Ramos (cell line): ENCODE results near the gene SIM2.

ENCODE experiments used
- in situ Hi-C: fragments of 300-500 bp; cut with MboI; formaldehyde crosslinking; loops from one replicate; pipeline ENCODE4 v1.14.3; 2022; ENCODE audit warnings: low sequenced_read_pairs; ENCODE audit not compliant: unreplicated experiment

The SIM2 gene

GRCh38 chr21:36732761-36733160 lies 33.8 kb downstream of the SIM2 start:
- in situ Hi-C loops = no loop called here

- in situ Hi-C loops = no loop called here
These were observed 34.9 kb downstream of the SIM2 start for GRCh38 chr21:36733857-36734256.

DNA sequence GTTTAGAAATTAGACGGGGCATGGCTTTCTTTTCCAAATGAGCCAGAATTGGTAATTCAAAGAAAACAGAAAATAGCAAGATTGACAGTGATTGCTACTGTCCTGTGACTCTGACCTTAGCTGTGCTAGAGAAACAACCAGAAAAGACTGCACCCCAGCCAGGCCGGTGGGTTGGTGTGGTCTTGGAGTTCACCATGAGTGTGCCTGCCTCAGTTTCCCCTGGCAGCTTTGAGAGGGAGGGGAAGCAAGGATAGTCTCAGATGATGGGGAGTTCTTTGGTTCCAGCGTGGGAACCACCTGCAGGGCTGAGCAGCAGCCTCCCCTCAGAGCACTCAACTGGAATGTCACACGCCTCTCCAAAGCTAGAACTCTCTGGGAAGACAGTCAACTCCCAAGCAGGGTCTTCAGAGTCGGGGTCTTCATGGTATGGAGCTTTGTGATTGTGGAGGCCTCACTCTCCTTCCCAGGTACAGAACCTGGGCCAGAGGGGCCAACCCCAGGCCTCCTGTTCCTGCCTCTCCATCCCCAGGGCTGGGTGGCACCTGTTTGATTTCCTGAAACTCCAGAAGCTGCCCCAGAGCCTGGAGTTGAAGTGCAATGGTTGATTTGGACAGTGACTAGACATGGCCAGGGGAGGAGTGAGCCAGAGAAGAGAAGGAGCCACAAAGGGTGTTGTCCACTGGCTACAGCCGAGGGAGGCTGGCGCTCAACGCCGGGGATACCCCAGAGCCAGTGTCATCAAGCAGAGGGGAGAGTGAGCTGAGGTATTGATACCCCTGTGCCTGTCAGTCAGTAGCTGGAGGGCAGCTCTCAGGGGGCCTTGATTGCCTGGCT lies 35.7 kb downstream of the SIM2 start:
- in situ Hi-C loops = no loop called here

- in situ Hi-C loops = no loop called here
These were observed 36.2 kb downstream of the SIM2 start for GRCh38 chr21:36735201-36735515.

DNA sequence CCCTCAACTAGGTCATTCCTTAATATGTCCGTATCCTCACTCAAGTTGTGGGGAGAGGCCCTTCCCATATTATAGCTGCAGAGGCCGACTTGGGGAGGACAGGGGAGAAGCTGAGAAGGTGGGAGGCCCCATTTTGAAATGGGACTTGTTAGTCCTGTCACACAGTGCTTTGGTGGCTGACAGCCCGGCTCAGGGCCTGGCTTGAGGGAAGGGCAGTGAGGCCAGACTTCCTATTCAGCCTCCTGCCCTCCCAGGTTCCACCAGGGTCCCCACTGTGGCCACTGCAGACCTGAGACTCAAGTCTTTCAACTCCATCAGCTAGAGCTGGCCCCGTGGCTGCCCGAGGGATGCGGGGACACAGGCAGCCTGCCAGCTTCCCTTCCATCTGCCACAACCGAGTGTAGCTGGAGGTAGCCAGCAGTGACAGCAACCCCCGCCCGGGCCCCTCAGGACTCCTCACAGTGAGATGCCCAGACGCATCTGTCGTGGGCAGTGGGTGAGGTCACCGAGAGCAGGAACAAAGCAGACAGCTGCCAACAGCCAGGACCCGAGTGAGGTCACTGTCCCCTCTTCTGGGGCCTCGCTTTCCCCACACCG lies 36.9 kb downstream of the SIM2 start:
- in situ Hi-C loops = no loop called here

- in situ Hi-C loops = no loop called here
These were observed 39.7 kb downstream of the SIM2 start for GRCh38 chr21:36738489-36739126.

DNA sequence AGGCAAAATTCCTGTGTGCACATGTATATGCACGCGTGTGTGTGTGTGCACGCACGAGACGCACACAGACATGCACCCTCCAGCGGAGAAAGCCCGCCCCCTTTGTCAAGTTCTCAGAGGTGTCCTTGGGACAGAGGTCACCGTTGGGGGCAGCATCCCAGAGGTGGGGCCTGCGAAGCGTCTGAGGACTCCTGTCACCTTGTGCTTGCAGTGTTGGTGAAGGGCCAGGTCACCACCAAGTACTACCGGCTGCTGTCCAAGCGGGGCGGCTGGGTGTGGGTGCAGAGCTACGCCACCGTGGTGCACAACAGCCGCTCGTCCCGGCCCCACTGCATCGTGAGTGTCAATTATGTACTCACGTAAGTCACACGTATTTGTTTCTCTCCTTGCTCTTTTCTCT lies 42.6 kb downstream of the SIM2 start:
- in situ Hi-C loops = no loop called here

- in situ Hi-C loops = no loop called here
These were observed 44.1 kb downstream of the SIM2 start for GRCh38 chr21:36743008-36743407.

DNA sequence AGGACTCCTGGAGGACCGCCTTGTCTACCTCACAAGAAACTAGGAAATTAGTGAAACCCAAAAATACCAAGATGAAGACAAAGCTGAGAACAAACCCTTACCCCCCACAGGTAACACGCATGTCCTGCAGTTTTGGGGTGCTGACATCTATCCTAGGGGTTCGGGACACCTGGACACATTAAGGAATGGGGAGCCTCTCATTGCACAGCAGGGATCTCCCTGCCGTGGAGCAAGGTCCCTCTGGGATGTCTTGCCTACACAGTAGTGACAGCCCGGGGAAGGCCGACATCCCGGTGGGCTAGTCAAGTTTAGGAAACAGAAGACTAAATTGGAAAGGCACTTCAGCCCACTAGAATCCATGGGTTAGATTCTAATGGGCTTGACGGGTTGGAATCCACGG lies 44.5 kb downstream of the SIM2 start:
- in situ Hi-C loops = no loop called here

- in situ Hi-C loops = no loop called here
These were observed 45.3 kb downstream of the SIM2 start for GRCh38 chr21:36744190-36744559.

DNA sequence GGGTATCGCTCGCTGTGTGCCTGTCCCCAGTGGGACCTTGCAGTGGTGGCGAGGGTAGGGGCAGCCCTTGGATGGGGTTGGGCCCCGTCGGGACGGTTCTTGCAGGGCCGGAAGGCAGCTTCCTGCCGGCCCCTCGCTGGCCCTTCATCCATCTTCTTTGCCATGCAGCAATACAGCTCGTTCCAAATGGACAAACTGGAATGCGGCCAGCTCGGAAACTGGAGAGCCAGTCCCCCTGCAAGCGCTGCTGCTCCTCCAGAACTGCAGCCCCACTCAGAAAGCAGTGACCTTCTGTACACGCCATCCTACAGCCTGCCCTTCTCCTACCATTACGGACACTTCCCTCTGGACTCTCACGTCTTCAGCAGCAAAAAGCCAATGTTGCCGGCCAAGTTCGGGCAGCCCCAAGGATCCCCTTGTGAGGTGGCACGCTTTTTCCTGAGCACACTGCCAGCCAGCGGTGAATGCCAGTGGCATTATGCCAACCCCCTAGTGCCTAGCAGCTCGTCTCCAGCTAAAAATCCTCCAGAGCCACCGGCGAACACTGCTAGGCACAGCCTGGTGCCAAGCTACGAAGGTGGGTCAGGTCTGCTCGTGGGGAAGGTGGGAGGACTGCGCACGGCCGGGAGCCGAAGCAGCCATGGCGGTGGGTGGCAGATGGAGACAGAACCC lies 45.8 kb downstream of the SIM2 start:
- in situ Hi-C loops = no loop called here

DNA sequence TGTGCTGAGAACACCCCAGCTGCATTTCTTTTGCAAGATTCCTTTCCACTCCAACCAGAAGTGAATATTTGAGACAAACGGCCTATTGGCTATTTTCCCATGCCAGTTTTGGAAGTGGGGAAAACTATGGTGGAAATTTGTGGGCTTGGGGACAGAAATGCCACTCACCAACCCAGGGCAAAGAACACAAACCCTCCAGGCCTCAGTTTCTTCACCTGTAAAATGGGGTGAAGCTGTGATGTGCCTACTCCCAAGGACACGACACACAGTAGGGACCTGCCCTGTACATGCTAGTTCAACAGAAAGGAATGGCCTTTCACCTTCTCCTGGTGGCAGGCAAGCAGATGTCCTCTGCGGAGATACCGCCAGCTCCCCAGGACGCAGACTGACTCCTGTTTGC lies 46.5 kb downstream of the SIM2 start:
- in situ Hi-C loops = no loop called here

- in situ Hi-C loops = no loop called here
These were observed 48.3 kb downstream of the SIM2 start for GRCh38 chr21:36747041-36747814.

DNA sequence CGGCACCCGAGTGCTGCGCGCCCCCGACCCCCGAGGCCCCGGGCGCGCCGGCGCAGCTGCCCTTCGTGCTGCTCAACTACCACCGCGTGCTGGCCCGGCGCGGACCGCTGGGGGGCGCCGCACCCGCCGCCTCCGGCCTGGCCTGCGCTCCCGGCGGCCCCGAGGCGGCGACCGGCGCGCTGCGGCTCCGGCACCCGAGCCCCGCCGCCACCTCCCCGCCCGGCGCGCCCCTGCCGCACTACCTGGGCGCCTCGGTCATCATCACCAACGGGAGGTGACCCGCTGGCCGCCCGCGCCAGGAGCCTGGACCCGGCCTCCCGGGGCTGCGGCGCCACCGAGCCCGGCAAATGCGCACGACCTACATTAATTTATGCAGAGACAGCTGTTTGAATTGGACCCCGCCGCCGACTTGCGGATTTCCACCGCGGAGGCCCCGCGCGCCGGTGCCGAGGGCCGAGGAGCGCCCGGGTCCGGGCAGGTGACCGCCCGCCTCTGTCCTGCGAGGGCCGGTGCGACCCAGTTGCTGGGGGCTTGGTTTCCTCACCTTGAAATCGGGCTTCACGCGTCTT lies 49.0 kb downstream of the SIM2 start:
- in situ Hi-C loops = no loop called here

DNA sequence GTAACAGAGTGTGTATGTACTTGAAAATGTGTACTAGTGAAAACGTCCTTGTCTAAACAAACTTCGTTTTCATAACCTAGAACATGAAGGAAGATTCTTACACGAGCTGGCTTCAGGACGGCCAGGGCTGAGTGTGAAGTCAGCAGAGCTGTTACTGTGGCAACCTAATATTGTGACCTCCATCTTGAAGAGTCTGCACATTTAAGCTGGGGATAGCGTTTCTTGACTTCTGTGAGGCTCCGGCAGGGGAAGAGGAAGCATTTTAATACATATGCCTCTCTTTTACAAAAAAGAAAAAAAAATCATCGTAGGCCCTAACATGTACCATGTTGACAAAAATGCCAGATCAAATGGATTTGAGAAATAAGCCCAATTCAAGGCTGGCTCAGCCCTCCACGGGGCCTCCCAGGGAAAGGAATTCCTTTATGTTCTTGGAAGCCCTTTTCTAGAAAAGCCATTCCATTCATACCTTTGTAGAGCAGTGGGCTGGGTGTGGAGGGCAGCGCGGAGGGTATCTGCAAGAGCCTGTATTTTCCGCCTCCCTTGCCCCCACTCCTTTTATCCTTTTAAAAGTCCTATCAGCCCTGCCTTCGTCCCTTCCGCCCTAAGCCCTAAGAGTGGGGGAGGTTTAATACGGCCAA lies 51.1 kb downstream of the SIM2 start:
- in situ Hi-C loops = no loop called here

GRCh38 chr21:36750576-36750959 lies 51.7 kb downstream of the SIM2 start:
- in situ Hi-C loops = no loop called here

DNA sequence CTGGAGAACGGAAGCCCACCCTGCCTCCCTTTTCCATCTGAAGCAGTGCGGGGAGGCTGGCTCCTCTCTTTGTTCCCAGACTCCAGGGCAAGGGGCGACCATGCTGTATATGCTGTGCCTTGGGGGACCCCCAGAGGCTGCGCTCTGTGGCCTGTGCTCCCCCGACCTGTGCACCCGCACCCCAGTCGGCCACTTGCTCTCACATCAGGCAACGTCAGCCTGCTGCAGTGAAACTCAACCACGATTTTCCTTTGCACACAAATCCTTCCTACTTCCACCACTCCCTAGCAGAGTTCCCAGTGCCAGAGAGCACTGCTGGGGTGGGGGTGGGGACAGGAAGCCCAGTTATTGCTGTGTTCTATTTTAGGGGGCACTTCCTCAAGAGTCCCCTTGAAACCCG lies 52.5 kb downstream of the SIM2 start:
- in situ Hi-C loops = no loop called here

GRCh38 chr21:36753556-36753955 lies 54.6 kb downstream of the SIM2 start:
- in situ Hi-C loops = no loop called here

- in situ Hi-C loops = no loop called here
These were observed 55.5 kb downstream of the SIM2 start for GRCh38 chr21:36754241-36754898.
